GM18861 (cell line): ENCODE results near the gene GNA15.
"Not testable (repeated sequence)": the region's sequence is repeated elsewhere in the genome, so short reads cannot be mapped to it uniquely, and the experiment has no call there.

ENCODE experiments used
- ATAC-seq: cut with Tn5 transposase; IDR thresholded peaks from one replicate; pipeline ENCODE4 v1.9.1; 2021; ENCODE audit not compliant: unreplicated experiment

Gene GNA15

DNA sequence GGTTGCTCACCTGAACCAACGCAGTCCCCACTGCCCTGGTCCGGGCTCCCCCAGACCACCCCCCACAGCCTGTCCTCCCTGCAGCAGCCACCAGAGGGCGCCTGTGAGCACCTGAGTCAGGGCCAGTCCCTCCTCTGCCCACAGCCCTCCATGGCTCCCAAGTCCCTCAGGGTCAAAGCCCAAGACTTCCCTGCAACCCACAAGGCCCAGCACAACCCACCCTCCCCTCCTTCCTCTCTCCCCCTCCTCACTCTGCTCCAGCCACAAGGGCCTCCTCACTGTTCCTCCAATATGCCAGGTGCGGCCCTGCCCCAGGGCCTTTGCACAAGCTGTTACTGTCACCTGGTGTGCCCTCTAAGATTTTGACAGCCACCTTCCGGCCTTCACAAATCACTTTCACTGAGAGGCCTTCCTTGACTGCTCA is 10.9 kb downstream of the GNA15 start:
- no peak for ATAC-seq

DNA sequence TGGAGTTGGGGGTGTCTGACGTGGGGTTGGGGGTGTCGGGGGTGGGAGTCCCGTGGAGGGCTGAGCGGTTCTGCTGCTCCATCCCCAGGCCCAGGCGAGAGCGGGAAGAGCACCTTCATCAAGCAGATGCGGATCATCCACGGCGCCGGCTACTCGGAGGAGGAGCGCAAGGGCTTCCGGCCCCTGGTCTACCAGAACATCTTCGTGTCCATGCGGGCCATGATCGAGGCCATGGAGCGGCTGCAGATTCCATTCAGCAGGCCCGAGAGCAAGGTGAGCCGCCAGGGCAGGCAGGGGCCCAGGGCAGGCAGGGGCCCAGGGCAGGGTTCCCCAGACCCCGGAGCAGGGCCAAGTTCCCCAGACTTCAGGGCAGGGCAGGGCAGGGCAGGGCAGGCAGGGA is 12.7 kb downstream of the GNA15 start:
- ATAC-seq = no peak

DNA sequence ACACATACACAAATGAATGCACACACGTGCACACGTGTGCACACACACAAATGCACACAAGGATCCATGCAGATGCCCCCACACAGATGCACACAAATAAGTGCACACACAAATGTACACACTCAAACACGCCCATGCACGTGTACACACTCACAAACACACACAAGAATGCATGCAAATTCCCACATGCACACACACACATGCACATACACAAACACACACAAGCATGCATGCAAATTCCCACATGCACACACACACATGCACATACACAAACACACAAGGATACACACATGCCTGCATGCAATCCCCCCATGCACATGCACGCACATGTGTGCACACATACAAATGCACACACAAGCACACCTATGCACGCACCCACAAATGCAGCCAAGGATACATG is 13.3 kb downstream of the GNA15 start:
- ATAC-seq = no peak

DNA sequence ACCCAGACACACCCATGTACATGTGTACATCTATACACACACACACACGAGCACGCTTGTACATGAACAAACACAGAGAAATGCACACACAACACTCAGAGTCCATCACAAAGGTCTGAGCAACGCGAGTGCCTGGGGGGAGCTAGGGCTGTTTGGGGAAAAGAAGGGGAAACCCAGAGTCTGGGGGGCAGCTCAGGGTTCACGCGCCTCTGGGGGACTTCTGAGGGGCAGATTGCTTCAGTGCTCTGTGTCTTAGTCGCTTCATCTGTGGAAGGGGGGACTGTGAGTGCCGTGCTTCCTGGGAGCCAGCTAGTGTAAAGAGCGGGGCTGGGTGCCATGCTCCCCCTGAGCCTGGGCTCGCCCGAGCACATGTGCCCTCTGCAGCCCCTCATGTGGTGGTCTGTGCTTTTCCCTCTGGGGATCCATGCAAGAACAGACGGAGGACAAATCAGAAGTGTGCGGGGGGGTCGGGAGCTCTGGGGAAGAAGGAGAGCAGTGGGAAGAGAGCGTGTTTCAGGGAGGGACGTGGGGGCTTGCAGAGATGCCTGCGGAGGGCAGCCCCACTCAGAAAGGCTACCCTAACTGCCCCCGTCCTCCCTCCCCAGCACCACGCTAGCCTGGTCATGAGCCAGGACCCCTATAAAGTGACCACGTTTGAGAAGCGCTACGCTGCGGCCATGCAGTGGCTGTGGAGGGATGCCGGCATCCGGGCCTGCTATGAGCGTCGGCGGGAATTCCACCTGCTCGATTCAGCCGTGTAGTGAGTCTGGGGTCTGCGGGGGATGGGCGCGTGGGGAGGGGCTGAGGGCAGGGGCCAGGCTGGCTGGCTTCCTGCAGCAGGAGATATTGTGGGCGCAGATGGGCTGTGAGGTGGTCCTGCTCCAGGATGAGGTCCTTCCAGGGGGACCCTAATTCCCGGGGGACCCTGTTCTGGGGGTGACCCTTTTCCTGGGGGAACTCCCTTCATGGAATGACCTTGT is 14.0 kb downstream of the GNA15 start:
- no peak for ATAC-seq

DNA sequence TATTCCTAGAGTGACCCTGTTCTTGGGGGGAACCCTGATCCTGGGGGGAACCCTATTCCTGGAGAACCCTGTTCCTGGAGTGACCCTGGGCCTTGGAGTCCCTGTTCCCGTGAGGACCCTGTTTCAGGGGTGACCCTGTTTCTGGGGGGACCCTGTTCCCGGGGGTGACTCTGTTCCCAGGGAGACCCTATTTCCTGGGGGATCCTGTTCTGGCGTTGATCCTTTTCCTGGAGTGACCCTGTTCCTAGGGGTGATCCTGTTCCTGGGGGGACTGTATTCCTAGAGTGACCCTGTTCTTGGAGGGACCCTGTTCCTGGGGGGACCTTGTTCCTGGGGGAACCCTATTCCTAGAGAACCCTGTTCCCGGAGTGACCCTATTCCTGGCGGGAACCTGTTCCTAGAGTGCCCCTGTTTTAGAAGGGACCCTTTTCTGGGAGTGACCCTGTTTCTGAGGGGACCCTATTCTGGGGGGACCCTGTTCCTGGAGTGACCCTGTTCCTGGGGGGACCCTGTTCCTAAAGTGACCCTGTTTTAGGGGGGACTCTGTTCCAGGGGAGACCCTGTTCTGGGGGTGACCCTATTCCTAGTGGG is 15.0 kb downstream of the GNA15 start:
- ATAC-seq = no peak

DNA sequence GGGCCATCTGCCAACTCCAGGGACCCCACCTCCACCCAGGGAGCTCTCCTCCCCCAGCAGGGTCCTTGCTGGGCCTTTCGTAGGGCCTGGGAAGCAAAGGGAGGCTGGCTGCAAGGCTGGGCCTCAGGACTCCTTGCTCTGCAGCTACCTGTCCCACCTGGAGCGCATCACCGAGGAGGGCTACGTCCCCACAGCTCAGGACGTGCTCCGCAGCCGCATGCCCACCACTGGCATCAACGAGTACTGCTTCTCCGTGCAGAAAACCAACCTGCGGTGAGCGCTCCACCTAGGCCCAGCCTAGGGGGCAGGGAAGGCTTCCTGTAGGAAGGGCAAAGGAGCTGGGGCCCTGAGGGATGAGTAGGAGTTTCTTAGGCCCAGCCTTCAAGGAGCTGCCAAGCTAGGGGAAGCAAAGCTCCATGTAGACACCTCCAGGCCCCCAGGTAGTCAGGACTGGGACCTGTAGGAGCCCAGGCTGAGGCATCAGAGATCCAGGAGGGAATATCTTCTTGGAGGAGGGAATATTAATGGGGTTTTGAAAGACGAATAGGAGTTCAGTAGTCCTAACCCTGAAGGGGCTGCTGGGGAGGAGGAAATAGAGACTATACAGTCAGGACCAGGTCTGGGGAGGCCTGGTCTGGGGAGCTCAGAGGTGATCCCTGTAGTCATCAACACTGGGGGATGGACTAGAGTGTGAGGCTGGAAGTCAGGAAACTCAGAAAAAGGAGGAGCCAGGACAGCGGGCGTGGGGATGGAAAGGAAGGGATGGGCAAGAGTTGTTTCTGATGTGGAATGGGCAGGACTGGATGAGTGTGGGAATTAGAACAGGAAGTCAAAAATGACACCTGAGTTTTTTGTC is 16.0 kb downstream of the GNA15 start:
- no peak for ATAC-seq

DNA sequence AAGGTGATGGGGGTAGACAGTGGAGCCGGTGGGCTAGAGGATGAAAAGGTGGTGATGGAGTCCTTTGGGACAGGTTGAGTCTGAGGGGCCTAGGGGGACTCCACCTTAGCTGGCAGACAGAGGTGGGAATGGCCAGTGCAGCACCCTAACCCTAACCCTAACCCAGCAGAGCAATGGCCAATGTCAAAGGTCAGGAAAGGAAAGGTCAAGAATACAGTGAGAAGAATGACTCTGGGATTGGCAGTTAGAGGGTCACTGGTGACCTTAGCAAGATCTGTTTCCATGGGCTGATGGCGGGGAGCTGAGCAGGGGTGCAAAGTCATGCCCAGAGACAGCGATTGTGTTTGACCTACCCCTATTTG is 16.6 kb downstream of the GNA15 start:
- no peak for ATAC-seq

DNA sequence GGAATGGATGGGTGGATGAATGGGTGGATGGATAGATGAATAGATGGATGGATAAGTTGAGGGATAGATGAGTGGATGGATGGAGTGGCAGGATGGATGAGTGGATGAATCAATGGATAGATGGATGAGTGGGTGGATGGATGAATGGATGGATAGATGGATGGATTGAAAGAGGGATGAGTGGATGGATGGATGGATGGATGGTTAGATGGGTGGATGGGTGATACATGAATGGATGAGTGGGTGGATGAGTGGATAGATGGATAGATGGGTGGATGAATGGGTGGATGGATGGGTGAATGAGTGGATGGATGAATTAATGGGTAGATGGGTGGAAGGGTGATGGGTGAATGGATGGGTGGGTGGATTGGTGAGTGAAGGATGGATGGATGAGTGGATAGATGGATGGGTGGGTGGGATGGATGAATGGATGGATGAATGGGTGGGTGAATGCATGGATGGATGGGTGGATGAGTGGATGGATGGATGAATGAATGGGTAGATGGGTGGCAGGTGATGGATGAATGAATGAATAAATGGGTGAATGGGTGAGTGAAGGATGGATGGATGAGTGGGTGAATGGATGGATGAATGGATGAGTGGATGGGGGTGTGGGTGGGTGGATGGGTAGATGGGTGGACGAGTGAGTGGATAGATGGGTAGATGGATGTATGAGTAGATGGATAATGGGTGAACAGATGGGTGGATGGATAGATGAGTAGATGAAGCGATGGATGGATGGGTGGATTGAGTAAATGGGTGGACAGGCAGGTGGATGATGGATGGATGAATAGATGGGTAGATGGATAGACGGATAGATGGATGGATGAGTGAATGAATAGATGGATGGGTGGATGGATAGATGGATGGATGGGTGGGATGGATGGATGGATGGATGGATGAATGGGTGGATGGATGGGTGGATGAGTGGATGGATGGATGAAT is 17.7 kb downstream of the GNA15 start:
- ATAC-seq = no peak

DNA sequence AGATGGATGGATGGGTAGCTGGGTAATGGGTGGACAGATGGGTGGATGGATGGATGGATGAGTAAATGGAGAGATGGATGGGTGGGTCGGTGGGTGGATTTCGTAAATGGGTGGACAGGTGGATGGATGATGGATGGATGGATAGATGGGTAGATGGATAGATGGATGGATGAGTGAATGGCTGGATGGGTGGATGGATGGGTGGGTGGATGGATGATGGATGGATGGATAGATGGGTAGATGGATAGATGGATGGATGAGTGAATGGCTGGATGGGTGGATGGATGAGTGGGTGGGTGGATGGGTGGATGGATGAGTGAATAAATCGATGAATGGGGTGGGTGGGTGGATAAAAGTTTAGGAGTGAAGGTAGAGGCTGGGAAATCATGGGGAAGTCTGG is 18.6 kb downstream of the GNA15 start:
- ATAC-seq = not testable (repeated sequence)

DNA sequence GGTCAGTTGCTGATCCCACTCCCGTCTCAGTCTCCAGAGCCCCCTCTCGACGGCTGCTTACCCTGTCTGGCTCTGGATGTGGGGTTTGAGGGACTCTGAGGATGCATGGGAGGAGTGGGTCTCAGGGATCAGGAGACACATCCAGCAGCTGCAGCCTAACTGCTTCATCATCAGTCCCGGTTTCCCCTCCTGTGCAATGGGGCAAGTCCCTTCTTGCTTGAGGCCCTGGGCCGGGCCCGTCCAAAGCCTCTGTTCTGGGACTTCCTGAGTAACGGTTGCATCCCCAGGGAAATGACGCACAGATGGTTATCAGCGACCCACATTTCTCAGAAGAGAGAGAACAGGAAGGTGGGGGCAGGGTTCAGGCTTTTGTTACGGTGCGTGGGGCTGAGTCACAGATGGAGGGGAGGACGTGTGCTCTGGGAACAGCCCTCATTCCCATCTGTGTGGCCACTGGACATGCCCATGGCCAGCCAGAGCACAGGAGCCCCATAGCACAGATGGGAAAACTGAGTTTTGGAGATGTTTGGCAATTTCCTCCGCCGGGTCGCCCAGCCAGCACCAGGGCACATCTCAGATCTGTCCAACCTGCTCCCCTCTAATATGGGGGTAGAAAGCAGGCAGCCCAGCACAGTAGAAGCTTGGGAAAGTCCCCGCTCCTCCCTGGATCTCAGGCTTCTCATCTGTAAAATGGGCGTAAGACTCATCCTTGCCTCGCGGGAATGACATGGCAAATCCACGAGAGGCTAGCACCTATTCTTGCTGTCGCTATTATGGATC is 19.3 kb downstream of the GNA15 start:
- peak; percentile 71 for ATAC-seq

DNA sequence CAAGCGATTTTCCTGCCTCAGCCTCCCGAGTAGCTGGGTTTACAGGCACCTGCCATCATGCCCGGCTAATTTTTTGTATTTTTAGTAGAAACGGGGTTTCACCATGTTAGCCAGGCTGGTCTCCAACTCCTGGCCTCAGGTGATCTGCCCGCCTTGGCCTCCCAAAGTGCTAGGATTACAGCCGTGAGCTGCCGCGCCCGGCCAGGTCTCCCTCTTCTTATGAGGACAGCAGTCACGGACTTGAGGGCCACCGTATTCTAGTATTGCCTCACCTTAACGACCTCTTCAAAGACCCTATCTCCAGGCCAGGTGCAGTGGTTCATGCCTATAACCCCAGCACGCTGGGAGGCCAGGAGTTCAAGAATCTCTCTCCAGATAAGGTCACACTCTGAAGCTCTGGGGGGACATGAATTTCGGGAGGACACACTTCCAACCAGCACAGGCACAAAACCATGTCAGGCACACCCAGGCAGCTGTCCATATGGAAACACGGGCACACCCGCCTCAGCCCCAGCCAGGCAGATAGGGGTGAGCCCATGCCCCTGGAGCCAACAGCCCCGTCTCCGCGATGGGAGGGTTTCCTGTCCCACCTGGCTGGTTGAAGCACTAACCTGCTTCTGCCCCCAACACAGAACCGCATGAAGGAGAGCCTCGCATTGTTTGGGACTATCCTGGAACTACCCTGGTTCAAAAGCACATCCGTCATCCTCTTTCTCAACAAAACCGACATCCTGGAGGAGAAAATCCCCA is 21.4 kb downstream of the GNA15 start:
- no peak for ATAC-seq

DNA sequence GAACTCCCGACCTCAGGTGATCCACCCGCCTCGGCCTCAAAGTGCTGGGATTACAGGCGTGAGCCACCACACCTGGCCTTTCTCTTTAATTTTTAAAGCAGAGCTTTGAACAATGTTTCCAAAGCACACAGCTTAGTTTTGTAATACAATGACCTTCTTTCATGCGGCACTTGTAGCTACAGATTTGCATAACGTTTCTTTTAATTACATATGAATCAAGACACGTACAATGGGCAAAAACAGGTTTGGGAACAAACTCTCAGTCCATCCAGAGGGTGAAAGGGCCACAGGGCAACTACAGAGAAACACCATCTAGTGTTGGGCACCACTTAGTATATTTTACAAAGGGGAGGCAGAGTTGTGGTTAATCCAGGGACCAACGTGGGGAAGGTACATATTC is 23.7 kb downstream of the GNA15 start:
- ATAC-seq = no peak

DNA sequence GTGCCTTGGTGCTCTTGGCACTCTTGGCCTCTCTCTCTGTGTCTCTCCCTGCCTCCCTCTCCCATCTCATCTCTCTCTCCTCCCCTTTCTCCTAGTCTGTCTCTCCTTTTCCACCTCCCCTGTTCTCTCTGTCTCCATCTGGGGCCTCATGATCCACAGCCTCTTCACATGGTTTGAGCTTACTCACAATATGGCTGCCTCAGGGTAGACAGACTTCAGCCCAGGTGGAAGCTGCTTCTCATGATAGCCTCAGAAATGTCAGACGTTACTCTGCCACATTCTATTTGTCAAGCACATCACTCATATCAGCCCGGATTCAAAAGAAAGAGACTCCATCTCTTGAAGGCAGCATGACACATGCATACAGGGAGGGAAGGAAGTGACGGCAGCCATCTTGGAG is 24.4 kb downstream of the GNA15 start:
- no peak for ATAC-seq

DNA sequence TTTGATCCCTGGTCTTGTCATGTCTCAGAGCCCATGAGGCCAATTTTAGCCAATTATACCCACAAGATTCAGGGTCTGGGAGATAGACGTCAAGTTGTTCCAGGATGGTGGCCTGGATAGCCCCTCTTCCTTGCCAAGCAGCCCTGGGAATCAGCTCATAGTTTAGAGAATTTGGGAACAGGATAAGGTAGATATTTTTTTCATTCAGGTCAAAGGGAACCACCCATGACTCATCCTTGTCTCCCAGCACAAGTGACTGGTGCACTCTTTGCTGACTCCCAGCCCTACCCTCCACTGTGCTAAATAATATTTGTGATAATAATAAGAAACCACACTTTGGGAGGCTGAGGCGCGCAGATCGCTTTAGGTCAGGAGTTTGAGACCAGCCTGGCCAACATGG is 25.6 kb downstream of the GNA15 start:
- no peak for ATAC-seq

DNA sequence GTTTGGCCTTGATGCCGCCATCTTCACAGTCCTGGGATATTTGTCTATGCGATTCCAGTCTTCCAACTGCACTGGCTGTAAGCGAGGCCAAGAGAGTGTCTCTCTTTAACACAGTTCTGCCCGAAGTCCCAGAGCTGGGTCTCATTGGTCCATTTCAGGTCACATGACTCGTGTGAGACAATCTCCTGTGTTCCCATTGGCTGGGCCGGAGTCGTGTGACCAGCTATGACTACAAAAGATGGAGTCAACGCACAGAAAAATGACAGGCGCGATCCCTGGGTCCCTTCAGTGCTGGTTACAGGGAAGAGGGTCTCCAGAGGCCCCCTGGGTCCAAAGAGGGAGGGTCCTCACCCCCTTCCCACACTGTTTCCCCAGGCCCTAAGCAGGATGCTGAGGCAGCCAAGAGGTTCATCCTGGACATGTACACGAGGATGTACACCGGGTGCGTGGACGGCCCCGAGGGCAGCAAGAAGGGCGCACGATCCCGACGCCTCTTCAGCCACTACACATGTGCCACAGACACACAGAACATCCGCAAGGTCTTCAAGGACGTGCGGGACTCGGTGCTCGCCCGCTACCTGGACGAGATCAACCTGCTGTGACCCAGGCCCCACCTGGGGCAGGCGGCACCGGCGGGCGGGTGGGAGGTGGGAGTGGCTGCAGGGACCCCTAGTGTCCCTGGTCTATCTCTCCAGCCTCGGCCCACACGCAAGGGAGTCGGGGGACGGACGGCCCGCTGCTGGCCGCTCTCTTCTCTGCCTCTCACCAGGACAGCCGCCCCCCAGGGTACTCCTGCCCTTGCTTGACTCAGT is 26.8 kb downstream of the GNA15 start:
- no peak for ATAC-seq

DNA sequence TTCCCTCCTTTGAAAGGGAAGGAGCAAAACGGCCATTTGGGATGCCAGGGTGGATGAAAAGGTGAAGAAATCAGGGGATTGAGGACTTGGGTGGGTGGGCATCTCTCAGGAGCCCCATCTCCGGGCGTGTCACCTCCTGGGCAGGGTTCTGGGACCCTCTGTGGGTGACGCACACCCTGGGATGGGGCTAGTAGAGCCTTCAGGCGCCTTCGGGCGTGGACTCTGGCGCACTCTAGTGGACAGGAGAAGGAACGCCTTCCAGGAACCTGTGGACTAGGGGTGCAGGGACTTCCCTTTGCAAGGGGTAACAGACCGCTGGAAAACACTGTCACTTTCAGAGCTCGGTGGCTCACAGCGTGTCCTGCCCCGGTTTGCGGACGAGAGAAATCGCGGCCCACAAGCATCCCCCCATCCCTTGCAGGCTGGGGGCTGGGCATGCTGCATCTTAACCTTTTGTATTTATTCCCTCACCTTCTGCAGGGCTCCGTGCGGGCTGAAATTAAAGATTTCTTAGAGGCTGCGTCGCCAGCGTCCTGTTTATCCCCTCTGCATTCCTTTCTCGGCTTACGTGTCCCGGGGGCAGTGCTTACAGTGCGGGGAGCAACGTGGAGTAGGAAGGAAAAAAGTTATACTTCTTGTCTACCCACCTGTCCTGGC is 27.5 kb downstream of the GNA15 start:
- no peak for ATAC-seq

DNA sequence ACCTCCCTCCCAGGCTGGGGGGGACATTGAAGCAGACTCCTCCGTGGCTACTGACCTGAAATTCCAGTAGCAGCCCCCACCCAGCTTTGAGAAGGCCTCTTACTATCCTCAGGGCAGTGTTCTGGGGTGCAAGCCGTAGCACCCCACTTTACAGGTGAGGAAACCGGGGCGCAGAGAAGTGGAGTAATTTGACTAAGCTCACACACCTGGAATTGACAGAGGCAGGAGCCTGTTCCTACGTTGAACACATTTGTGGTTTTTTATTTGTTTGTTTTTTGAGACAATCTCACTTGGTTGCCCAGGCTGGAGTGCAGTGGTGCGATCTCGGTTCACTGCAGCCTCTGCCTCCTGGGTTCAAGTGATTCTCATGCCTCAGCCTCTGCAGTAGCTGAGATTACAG is 28.1 kb downstream of the GNA15 start:
- ATAC-seq = no peak
